MG63 (cell line): ENCODE data around the gene AHNAK. TPM values are rescaled to one million over a fixed set of nuclear protein-coding genes. Genes with fewer than 3 reads are reported as not detected.
"Not testable (repeated sequence)": the region's sequence is repeated elsewhere in the genome, so short reads cannot be mapped to it uniquely, and the experiment has no call there.

Experiments used
- DNase-seq: peaks from one replicate; pipeline ENCODE4 v3.0.0-alpha.2; 2020
- H3K27me3 ChIP-seq: fragments of 250-450 bp; sonication (Bioruptor Pico); 2 replicates; pipeline ENCODE4 v1.5.1; 2020; ENCODE audit warnings: mild to moderate bottlenecking, moderate library complexity
- H3K36me3 ChIP-seq: fragments of 250-450 bp; sonication (Bioruptor Pico); 2 replicates; pipeline ENCODE4 v1.5.1; 2020; ENCODE audit warnings: mild to moderate bottlenecking, moderate library complexity
- H3K4me3 ChIP-seq: fragments of 250-450 bp; sonication (Bioruptor Pico); 2 replicates; pipeline ENCODE4 v1.5.1; 2020; ENCODE audit warnings: mild to moderate bottlenecking, moderate library complexity
- H3K9me3 ChIP-seq: fragments of 250-450 bp; sonication (Bioruptor Pico); 2 replicates; pipeline ENCODE4 v1.5.1; 2020; ENCODE audit warnings: mild to moderate bottlenecking, moderate library complexity
- total RNA-seq: library from RNA; depleted of rRNA; stranded (reverse); fragments of >200 nt; shearing (Covaris generic); gene quantifications from 2 replicates; pipeline ENCODE4 v1.2.3, GENCODE V29; 2014; ENCODE audit warnings: low replicate concordance; rRNA removed

The AHNAK gene
- total RNA-seq, 1 experiment from 2014 or later, result 110 TPM

DNA sequence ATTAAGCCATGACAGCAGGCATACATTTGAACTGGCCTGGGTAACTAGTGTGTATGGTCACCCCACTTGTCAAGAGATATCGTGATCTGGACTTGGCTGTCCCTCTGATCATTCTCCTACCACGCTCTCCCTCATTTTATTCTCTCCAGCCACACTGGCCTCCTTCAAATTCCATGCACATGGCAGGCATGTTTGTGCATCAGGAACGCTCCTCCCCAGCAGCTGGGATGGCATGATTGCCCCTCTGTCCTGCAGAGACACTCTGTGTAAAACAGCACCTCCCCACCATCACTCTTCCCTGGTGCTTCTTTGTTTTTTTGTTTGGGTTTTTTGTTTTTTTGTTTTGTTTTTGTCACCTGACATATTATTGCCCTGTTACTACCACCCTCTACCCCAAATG, 159.2 kb downstream of the AHNAK start:
- Histone ChIP-seq H3K4me3 (no peak overlapping the region), H3K36me3 (no peaks in the 10 kb centered on the region), H3K9me3 (no peaks in the 10 kb centered on the region), H3K27me3 (no peaks in the 10 kb centered on the region)
- DNase-seq, result no peak

DNA sequence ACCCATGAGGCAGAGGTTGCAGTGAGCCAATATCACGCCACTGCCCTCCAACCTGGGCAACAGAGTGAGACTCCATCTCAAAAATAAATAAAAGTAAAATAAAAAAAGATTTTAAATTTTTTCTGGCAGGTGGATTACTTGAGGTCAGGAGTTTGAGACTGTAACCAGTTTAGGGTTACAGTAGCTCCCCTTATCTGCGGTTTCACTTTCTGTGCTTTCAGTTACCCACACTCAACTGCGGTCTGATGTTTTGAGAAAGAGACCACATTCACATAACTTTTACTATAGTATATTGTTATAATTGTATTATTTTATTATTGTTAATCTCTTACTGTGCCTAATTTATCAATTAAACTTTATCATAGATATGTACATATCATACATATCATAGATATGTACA, 160.5 kb downstream of the AHNAK start:
- not testable (repeated sequence) for H3K9me3 ChIP-seq, DNase-seq, H3K4me3 ChIP-seq, H3K27me3 ChIP-seq, H3K36me3 ChIP-seq

DNA sequence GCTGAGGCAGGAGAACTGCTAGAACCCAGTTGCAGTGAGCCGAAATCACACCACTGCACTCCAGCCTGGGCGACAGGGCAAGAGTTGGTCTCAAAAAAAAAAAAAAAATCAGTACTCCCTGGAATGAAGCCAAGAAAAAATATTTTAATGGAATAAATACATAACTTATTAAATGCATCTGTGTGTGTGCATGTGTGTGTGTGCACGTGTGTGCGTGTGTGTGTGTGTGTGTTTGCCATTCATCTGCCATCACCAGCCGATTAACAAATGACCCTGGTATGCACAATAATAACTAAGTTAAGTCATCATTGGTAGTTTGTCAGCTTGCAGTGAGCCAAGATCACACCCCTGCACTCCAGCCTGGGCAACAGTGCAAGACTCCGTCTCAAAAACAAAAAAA, 162.8 kb downstream of the AHNAK start:
- Histone ChIP-seq H3K36me3 (no peaks in the 10 kb centered on the region), H3K9me3 (no peaks in the 10 kb centered on the region)
- DNase-seq, result no peak

More for the DNA sequence above, 162.8 kb downstream of the AHNAK start:
- H3K4me3 ChIP-seq, result no peak overlapping the region
- H3K27me3 ChIP-seq, result no peaks in the 10 kb centered on the region

Other genes starting within 250 kb of the AHNAK start
- not detected in 2 replicates for gene SCGB1D4, start 247.7 kb downstream of the AHNAK start, total RNA-seq
- 5.1 and 6.0 TPM in 2 replicates for gene ASRGL1, start 209.4 kb downstream of the AHNAK start, total RNA-seq
- not detected in 2 replicates for gene SCGB1A1, start 127.8 kb downstream of the AHNAK start, total RNA-seq
- gene EEF1G, start 27.1 kb upstream of the AHNAK start, total RNA-seq, result 2,571 and 3,577 TPM in 2 replicates
- gene TUT1, start 44.7 kb upstream of the AHNAK start, total RNA-seq, result 11.1 and 20.3 TPM in 2 replicates
- gene MTA2, start 55.1 kb upstream of the AHNAK start, total RNA-seq, result 84.9 and 117 TPM in 2 replicates
- gene EML3, start 66.0 kb upstream of the AHNAK start, total RNA-seq, result 18.1 and 20.9 TPM in 2 replicates
- gene ROM1, start 66.5 kb upstream of the AHNAK start, total RNA-seq, result 2.5 and 8.5 TPM in 2 replicates
- gene B3GAT3, start 75.2 kb upstream of the AHNAK start, total RNA-seq, result 24.6 and 32.9 TPM in 2 replicates
- 496 and 667 TPM in 2 replicates for gene GANAB, start 99.8 kb upstream of the AHNAK start, total RNA-seq
- gene INTS5, start 106.5 kb upstream of the AHNAK start, total RNA-seq, result 8.0 and 22.8 TPM in 2 replicates
- 64.8 and 73.5 TPM in 2 replicates for gene C11orf98, start 118.4 kb upstream of the AHNAK start, total RNA-seq
- 10.9 and 14.9 TPM in 2 replicates for gene CSKMT, start 118.5 kb upstream of the AHNAK start, total RNA-seq
- gene UQCC3, start 124.9 kb upstream of the AHNAK start, total RNA-seq, result 16.4 and 22.2 TPM in 2 replicates
- gene LBHD1, start 125.5 kb upstream of the AHNAK start, total RNA-seq, result 4.7 and 9.8 TPM in 2 replicates
- 85.5 and 147 TPM in 2 replicates for gene UBXN1, start 132.3 kb upstream of the AHNAK start, total RNA-seq
- 1.4 and 2.3 TPM in 2 replicates for gene LRRN4CL, start 142.7 kb upstream of the AHNAK start, total RNA-seq
- 57.4 and 185 TPM in 2 replicates for gene BSCL2, start 160.6 kb upstream of the AHNAK start, total RNA-seq
- gene GNG3, start 160.9 kb upstream of the AHNAK start, total RNA-seq, result not detected in 2 replicates
- 2.1 and 4.5 TPM in 2 replicates for gene HNRNPUL2, start 180.7 kb upstream of the AHNAK start, total RNA-seq
- 31.8 and 42.3 TPM in 2 replicates for gene TTC9C, start 181.7 kb upstream of the AHNAK start, total RNA-seq
- gene ZBTB3, start 207.4 kb upstream of the AHNAK start, total RNA-seq, result 8.5 and 19.1 TPM in 2 replicates
- gene POLR2G, start 214.8 kb upstream of the AHNAK start, total RNA-seq, result 77.9 and 85.4 TPM in 2 replicates
- 22.9 and 28.7 TPM in 2 replicates for gene TAF6L, start 224.6 kb upstream of the AHNAK start, total RNA-seq
- gene TMEM179B, start 240.6 kb upstream of the AHNAK start, total RNA-seq, result 27.5 and 46.6 TPM in 2 replicates
- gene TMEM223, start 245.2 kb upstream of the AHNAK start, total RNA-seq, result 13.8 and 32.0 TPM in 2 replicates